ENCODE results near the gene LDLRAP1.
"Not testable (repeated sequence)": the region's sequence is repeated elsewhere in the genome, so short reads cannot be mapped to it uniquely, and the experiment has no call there.

Gene LDLRAP1

DNA sequence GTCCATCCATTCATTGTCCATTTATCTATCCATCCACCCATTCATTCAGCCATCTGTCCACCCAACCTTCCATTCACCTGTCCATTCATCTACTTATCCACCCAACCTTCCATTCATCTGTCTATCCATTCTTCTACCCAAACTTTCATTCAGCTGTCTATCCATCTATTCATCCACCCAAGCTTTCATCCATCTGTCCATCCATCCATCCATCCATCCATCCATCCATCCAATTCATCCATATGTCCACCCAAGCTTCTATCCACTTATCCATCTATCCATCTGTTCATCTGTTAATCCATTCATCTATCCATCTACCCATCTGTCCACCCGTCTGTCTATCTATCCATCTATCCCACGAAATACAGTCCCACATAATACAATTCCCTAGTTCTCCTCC, 51.6 kb downstream of the LDLRAP1 start:
- Histone ChIP-seq H3K79me2 (ENCODE audit: low read length) (no peaks in the 10 kb centered on the region), H3K27me3 (ENCODE audit: low read depth, low read length) (peaks cover 27% of the 10 kb centered on the region), H3K27ac (ENCODE audit: low read length) (no peak overlapping the region), H3K4me1 (ENCODE audit: low read length) (peaks cover 3% of the 10 kb centered on the region), H3K36me3 (replicated peaks; ENCODE audit: low read depth, low read length) (no peaks in the 10 kb centered on the region), H3K9me3 (ENCODE audit: insufficient read depth, low read length) (no peaks in the 10 kb centered on the region), H3K4me2 (ENCODE audit: low read length) (no peak overlapping the region), H3K4me3 (ENCODE audit: low read length) (no peak overlapping the region), H4K20me1 (ENCODE audit: insufficient read depth, low read length) (no peaks in the 10 kb centered on the region), H2AFZ (ENCODE audit: low read depth, low read length) (no peak overlapping the region), H3K9ac (ENCODE audit: low read length) (no peak overlapping the region)
- TF ChIP-seq, protein P1, sequence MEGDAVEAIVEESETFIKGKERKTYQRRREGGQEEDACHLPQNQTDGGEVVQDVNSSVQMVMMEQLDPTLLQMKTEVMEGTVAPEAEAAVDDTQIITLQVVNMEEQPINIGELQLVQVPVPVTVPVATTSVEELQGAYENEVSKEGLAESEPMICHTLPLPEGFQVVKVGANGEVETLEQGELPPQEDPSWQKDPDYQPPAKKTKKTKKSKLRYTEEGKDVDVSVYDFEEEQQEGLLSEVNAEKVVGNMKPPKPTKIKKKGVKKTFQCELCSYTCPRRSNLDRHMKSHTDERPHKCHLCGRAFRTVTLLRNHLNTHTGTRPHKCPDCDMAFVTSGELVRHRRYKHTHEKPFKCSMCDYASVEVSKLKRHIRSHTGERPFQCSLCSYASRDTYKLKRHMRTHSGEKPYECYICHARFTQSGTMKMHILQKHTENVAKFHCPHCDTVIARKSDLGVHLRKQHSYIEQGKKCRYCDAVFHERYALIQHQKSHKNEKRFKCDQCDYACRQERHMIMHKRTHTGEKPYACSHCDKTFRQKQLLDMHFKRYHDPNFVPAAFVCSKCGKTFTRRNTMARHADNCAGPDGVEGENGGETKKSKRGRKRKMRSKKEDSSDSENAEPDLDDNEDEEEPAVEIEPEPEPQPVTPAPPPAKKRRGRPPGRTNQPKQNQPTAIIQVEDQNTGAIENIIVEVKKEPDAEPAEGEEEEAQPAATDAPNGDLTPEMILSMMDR (IDR thresholded peaks at IDR 0.05; ENCODE audit: low read depth, low read length) = no peak
- TF ChIP-seq EZH2phosphoT487 (IDR thresholded peaks at IDR 0.05; ENCODE audit: low read depth) = no peak

DNA sequence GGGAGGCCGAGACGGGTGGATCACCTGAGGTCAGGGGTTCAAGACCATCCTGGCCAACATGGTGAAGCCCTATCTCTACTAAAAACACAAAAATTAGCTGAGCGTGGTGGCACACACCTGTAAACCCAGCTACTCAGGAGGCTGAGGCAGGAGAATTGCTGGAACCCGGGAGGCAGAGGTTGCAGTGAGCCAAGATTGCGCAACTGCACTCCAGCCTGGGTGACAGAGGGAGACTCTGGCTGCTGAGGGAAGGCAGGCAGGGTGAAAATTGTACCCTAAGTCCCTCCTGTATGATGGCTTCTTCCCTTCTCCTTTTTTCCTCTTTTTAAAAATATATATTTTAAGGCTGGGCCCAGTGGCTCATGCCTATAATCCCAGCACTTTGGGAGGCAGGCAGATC, 53.2 kb downstream of the LDLRAP1 start:
- H3K79me2 ChIP-seq (ENCODE audit: low read length) = not testable (repeated sequence)

DNA sequence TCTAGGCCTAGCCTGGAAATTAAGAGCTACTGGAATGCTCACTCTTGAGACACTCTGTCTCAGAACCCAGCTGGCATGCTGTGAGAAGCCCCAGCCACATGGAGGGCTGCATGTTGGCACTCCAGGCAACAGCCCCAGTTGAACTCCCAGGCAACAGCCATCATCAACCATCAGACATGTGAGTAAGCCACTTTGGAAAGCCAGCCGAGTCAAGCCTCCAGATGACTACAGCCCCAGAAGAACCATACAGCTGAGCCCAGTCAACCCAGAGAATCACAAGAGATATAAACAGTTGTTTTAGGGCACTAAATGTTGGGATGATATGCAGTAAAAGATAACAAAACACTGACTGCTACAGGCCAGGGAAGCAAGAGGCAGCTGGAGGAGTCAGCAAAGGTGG, 55.5 kb downstream of the LDLRAP1 start:
- Histone ChIP-seq H3K27me3 (ENCODE audit: low read depth, low read length) (peaks cover 27% of the 10 kb centered on the region), H3K4me3 (ENCODE audit: low read length) (no peak overlapping the region), H3K4me1 (ENCODE audit: low read length) (peaks cover 13% of the 10 kb centered on the region), H4K20me1 (ENCODE audit: insufficient read depth, low read length) (no peaks in the 10 kb centered on the region), H3K9me3 (ENCODE audit: insufficient read depth, low read length) (no peaks in the 10 kb centered on the region), H3K9ac (ENCODE audit: low read length) (no peak overlapping the region), H2AFZ (ENCODE audit: low read depth, low read length) (no peak overlapping the region), H3K36me3 (replicated peaks; ENCODE audit: low read depth, low read length) (no peaks in the 10 kb centered on the region), H3K4me2 (ENCODE audit: low read length) (no peak overlapping the region), H3K27ac (ENCODE audit: low read length) (no peak overlapping the region), H3K79me2 (ENCODE audit: low read length) (no peaks in the 10 kb centered on the region)
- TF ChIP-seq, protein P1 (IDR thresholded peaks at IDR 0.05; ENCODE audit: low read depth, low read length) = no peak
- TF ChIP-seq EZH2phosphoT487 (IDR thresholded peaks at IDR 0.05; ENCODE audit: low read depth) = no peak

More for the DNA sequence above, 53.2 kb downstream of the LDLRAP1 start:
- peaks cover 13% of the 10 kb centered on the region for H3K4me1 ChIP-seq (ENCODE audit: low read length)
- peaks cover 27% of the 10 kb centered on the region for H3K27me3 ChIP-seq (ENCODE audit: low read depth, low read length)
- not testable (repeated sequence) for H4K20me1 ChIP-seq (ENCODE audit: insufficient read depth, low read length); H3K4me3 ChIP-seq (ENCODE audit: low read length); H3K9ac ChIP-seq (ENCODE audit: low read length); H3K4me2 ChIP-seq (ENCODE audit: low read length); H3K27ac ChIP-seq (ENCODE audit: low read length); H2AFZ ChIP-seq (ENCODE audit: low read depth, low read length); H3K36me3 ChIP-seq (replicated peaks; ENCODE audit: low read depth, low read length); H3K9me3 ChIP-seq (ENCODE audit: insufficient read depth, low read length)

DNA sequence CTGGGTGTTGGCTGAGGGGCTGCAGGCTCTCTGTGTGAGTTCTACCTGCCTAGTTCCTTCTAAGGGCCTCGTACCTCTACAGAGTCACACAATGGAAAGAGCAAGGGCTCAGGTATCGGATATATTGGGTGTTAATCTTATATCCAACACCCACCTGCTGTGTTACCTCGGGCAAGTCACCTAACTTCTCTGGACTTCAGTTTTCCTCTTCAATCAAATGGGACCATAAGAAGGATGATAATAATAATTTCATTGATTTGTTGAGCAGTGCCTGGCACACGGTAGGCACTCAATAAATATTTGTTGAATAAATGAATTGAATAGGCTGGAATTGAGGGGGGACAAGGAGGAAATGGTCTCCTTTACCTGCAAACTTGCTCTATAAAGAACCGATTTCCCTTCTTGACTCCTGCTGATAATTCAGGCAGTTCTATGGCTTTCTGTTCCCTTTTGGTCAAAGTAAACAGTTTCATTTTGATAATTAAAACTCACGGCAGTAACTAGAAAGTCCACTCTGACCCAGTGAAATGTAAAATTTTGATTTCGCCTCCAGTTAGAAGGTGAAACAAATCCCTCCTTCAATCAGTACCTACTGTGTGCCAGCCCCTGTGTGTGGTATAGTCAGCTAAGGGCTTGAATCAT, 56.7 kb downstream of the LDLRAP1 start:
- Histone ChIP-seq H2AFZ (ENCODE audit: low read depth, low read length) (no peak overlapping the region), H3K4me2 (ENCODE audit: low read length) (peak overlapping the region; percentile 61), H3K9me3 (ENCODE audit: insufficient read depth, low read length) (no peaks in the 10 kb centered on the region), H3K27ac (ENCODE audit: low read length) (no peak overlapping the region), H3K4me3 (ENCODE audit: low read length) (0 out of 2 replicates have a peak overlapping the region, but pooled peaks have one; percentile 24), H3K36me3 (replicated peaks; ENCODE audit: low read depth, low read length) (no peaks in the 10 kb centered on the region), H4K20me1 (ENCODE audit: insufficient read depth, low read length) (no peaks in the 10 kb centered on the region), H3K9ac (ENCODE audit: low read length) (no peak overlapping the region), H3K27me3 (ENCODE audit: low read depth, low read length) (peaks cover 28% of the 10 kb centered on the region), H3K4me1 (ENCODE audit: low read length) (peaks cover 13% of the 10 kb centered on the region), H3K79me2 (ENCODE audit: low read length) (no peaks in the 10 kb centered on the region)
- TF ChIP-seq EZH2phosphoT487 (IDR thresholded peaks at IDR 0.05; ENCODE audit: low read depth) = no peak
- TF ChIP-seq, protein P1 (IDR thresholded peaks at IDR 0.05; ENCODE audit: low read depth, low read length) = no peak

DNA sequence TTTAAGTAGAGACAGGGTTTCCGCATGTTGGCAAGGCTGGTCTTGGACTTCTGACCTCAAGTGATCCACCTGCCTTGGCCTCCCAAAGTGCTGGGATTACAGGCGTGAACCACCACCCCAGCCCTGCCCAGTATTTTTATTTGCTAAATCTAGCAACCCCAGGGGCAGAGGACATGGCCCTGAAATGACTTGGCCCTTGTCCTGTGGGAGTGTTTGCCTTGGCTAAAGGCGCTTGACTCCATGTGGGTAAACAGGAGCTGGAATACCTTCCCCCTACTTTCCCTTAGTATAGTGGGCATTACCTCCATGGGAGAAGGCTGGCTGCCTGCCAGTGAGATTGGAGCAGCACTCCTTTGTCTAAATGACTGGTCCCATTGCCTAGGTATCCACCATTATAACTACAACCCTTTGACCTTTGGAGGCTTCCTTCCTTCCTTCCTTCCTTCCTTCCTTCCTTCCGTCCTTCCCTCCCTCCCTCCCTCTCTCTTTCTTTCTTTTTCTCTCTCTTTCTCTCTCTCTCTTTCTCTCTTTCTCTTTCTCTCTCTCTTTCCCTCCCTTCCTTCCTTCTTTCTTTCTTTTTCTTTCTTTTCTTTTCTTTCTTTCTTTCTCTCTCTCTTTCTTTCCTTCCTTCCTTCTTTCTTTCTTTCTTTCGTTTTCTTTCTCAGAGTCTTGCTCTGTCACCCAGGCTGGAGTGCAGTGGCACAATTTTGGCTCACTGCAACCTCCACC, 57.7 kb downstream of the LDLRAP1 start:
- not testable (repeated sequence) for H2AFZ ChIP-seq (ENCODE audit: low read depth, low read length); H3K4me2 ChIP-seq (ENCODE audit: low read length); H3K4me3 ChIP-seq (ENCODE audit: low read length); H3K36me3 ChIP-seq (replicated peaks; ENCODE audit: low read depth, low read length); H3K79me2 ChIP-seq (ENCODE audit: low read length); H3K9ac ChIP-seq (ENCODE audit: low read length); H3K27ac ChIP-seq (ENCODE audit: low read length); H4K20me1 ChIP-seq (ENCODE audit: insufficient read depth, low read length); H3K9me3 ChIP-seq (ENCODE audit: insufficient read depth, low read length)
- Histone ChIP-seq H3K27me3 (ENCODE audit: low read depth, low read length) (peaks cover 33% of the 10 kb centered on the region), H3K4me1 (ENCODE audit: low read length) (peaks cover 13% of the 10 kb centered on the region)

DNA sequence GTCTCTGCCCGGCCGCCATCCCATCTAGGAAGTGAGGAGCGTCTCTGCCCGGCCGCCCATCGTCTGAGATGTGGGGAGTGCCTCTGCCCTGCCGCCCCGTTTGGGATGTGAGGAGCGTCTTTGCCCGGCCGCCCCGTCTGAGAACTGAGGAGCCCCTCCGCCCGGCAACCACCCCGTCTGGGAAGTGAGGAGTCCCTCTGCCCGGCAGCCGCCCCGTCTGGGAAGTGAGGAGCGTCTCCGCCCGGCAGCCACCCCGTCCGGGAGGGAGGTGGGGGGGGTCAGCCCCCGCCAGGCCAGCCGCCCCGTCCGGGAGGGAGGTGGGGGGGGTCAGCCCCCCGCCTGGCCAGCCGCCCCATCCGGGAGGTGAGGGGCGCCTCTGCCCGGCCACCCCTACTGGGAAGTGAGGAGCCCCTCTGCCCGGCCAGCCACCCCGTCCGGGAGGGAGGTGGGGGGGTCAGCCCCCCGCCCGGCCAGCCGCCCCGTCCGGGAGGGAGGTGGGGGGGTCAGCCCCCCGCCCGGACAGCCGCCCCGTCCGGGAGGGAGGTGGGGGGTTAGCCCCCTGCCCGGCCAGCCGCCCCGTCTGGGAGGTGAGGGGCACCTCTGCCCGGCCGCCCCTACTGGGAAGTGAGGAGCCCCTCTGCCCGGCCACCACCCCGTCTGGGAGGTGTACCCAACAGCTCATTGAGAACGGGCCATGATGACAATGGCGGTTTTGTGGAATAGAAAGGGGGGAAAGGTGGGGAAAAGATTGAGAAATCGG, 60.6 kb downstream of the LDLRAP1 start:
- H3K4me3 ChIP-seq (ENCODE audit: low read length); H3K9me3 ChIP-seq (ENCODE audit: insufficient read depth, low read length); H3K4me2 ChIP-seq (ENCODE audit: low read length); H2AFZ ChIP-seq (ENCODE audit: low read depth, low read length); H3K9ac ChIP-seq (ENCODE audit: low read length); H3K27ac ChIP-seq (ENCODE audit: low read length); H3K36me3 ChIP-seq (replicated peaks; ENCODE audit: low read depth, low read length); H3K79me2 ChIP-seq (ENCODE audit: low read length); H4K20me1 ChIP-seq (ENCODE audit: insufficient read depth, low read length): not testable (repeated sequence)
- H3K27me3 ChIP-seq (ENCODE audit: low read depth, low read length) = peaks cover 36% of the 10 kb centered on the region
- peaks cover 16% of the 10 kb centered on the region for H3K4me1 ChIP-seq (ENCODE audit: low read length)

Measured in OCI-LY3 (cell line).